Measurements from ENCODE around the gene MSLN. TPM values are rescaled to one million over a fixed set of nuclear protein-coding genes. Genes with fewer than 3 reads are reported as not detected.

MSLN gene
- total RNA-seq, 2 donors from 2014 or later: 0.74 to 7.3 TPM

DNA sequence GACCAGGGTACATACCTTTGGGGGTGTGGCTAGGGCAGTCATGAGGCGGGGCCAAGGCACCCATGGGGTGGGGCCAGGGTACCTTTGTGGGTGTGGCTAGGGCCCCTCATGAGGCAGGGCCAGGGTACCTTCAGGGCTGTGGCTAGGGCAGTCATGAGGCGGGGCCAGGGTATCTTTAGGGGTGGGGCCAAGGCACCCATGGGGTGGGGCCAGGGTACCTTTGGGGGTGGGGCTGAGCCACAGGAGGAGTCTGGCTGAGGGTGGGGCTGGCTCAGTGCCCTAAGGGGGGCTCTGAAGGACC lies 36.5 kb downstream of the MSLN start:
- intact Hi-C loops (cut with DNase I): no loop called here
- no peak overlapping the region for H3K27ac ChIP-seq

DNA sequence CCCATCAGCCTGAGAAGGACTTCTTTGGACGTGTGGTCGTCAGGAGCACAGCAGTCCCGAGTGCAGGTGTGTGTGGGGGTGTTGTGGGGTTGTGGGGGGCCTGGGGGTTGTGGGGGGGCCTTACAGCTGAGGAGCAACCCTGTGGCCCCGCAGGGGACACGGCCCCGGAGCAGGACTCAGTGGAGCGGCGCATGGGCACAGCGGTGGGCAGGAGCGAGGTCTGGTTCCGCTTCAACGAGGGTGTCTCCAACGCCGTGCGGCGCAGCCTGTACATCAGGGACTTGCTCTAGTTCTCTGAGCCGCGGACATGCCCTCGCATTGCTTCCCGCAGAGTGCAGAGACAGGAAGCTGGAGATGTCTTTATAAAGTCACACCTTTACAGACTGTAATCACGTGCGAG lies 37.2 kb downstream of the MSLN start:
- Histone ChIP-seq H3K4me3 (no peak overlapping the region), H3K27me3 (replicated peaks; ENCODE audit: insufficient read depth) (peaks cover 19% of the 10 kb centered on the region), H3K4me1 (replicated peaks) (no peaks in the 10 kb centered on the region), H3K27ac (no peak overlapping the region), H3K9me3 (no peaks in the 10 kb centered on the region), H3K36me3 (no peaks in the 10 kb centered on the region)
- DNase-seq (ENCODE audit: low spot score): no peak
- intact Hi-C loops (cut with DNase I): no loop called here
- TF ChIP-seq, protein P1, sequence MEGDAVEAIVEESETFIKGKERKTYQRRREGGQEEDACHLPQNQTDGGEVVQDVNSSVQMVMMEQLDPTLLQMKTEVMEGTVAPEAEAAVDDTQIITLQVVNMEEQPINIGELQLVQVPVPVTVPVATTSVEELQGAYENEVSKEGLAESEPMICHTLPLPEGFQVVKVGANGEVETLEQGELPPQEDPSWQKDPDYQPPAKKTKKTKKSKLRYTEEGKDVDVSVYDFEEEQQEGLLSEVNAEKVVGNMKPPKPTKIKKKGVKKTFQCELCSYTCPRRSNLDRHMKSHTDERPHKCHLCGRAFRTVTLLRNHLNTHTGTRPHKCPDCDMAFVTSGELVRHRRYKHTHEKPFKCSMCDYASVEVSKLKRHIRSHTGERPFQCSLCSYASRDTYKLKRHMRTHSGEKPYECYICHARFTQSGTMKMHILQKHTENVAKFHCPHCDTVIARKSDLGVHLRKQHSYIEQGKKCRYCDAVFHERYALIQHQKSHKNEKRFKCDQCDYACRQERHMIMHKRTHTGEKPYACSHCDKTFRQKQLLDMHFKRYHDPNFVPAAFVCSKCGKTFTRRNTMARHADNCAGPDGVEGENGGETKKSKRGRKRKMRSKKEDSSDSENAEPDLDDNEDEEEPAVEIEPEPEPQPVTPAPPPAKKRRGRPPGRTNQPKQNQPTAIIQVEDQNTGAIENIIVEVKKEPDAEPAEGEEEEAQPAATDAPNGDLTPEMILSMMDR (IDR thresholded peaks at IDR 0.05): no peak
- TF ChIP-seq POLR2A (IDR thresholded peaks at IDR 0.05) (no peak), POLR2AphosphoS5 (IDR thresholded peaks at IDR 0.05) (no peak)
- 95% methylated on average over 14 of the region's 22 CpGs for WGBS

More for the DNA sequence above, 36.5 kb downstream of the MSLN start:
- 100% methylated on average over 2 of the region's 2 CpGs for WGBS
- Histone ChIP-seq H3K4me1 (replicated peaks) (no peaks in the 10 kb centered on the region), H3K36me3 (no peaks in the 10 kb centered on the region), H3K4me3 (no peak overlapping the region), H3K27me3 (replicated peaks; ENCODE audit: insufficient read depth) (peaks cover 19% of the 10 kb centered on the region), H3K9me3 (no peaks in the 10 kb centered on the region)
- no peak for DNase-seq (ENCODE audit: low spot score)
- TF ChIP-seq, protein P1 (IDR thresholded peaks at IDR 0.05): no peak
- TF ChIP-seq POLR2A (IDR thresholded peaks at IDR 0.05) (no peak), POLR2AphosphoS5 (IDR thresholded peaks at IDR 0.05) (no peak)

DNA sequence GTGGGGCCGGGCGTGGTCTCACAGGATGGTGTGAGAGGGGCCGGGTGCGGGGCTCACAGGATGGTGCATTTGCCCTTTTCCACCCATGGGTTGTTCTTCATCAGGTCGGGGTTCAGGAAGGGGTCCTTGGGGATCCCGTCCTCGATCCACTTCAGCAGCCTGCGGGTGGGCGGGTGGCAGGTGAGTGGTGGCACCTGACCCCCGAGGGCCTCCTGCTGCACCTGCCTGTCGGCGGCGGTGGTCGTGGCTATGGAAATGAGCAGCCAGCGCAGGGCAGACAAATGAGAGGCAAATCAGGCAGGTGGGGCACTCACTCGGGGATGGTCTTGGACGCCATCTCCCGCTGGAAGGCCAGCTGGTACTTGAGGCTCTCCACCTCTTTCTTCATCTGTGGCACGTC lies 38.1 kb downstream of the MSLN start:
- no peak for DNase-seq (ENCODE audit: low spot score)
- peaks cover 19% of the 10 kb centered on the region for H3K27me3 ChIP-seq (replicated peaks; ENCODE audit: insufficient read depth)
- no peaks in the 10 kb centered on the region for H3K4me1 ChIP-seq (replicated peaks)
- H3K27ac ChIP-seq: no peak overlapping the region
- intact Hi-C loops (cut with DNase I): no loop called here
- H3K36me3 ChIP-seq: no peaks in the 10 kb centered on the region
- WGBS: 87% methylated on average over 19 of the region's 19 CpGs
- H3K4me3 ChIP-seq: no peak overlapping the region
- TF ChIP-seq POLR2AphosphoS5 (IDR thresholded peaks at IDR 0.05) (no peak), POLR2A (IDR thresholded peaks at IDR 0.05) (no peak)
- TF ChIP-seq, protein P1 (IDR thresholded peaks at IDR 0.05): no peak
- H3K9me3 ChIP-seq: no peaks in the 10 kb centered on the region

DNA sequence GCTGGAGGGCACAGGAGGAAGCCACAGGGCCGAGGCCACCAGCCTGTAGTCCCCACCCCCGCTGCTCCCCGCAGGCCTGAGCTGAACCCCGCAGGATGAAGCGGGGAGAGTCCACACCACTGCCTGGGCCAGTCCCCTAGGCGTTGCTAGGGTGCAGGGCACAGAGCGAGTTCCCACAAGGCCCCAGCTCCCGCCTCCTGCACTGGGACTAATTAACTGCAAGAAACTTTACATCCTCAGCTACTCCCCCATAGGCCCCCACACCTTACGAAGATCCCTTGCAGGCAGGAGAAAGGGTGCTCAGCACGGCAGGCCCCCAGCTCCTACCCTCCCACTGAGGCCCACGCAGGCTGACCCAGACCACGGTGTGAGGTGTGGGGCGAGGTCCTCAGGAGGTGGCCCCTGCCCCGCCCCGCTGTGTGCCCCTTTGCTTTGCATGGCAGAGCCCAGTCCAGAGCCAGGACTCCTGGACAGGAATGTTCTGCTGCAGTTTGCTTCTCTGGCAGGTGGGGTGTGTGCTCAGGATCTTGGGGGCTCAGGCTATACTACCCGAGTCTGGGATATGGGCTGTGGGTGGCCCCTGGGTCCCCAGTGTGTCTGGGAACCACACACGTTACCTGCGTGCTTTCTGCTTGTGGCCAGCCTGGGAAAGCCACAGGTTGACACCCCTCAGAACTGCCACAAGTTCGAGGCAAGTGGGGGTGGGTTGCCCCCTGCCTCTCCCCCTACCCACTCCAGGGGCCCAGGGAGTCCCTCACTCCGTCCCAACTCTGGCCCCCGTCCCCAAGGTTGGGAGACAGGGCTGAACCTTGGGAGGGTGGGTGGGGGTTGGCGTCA lies 38.8 kb downstream of the MSLN start:
- 52% methylated on average over 20 of the region's 22 CpGs for WGBS
- peaks cover 19% of the 10 kb centered on the region for H3K27me3 ChIP-seq (replicated peaks; ENCODE audit: insufficient read depth)

More for the DNA sequence above, 38.8 kb downstream of the MSLN start:
- intact Hi-C loops (cut with DNase I): no loop called here
- no peak overlapping the region for H3K27ac ChIP-seq
- no peaks in the 10 kb centered on the region for H3K4me1 ChIP-seq (replicated peaks)
- no peak overlapping the region for H3K4me3 ChIP-seq
- no peaks in the 10 kb centered on the region for H3K36me3 ChIP-seq
- DNase-seq (ENCODE audit: low spot score): no peak
- TF ChIP-seq, protein P1 (IDR thresholded peaks at IDR 0.05): no peak
- TF ChIP-seq POLR2A (IDR thresholded peaks at IDR 0.05): no peak
- TF ChIP-seq POLR2AphosphoS5 (IDR thresholded peaks at IDR 0.05): no peak
- no peaks in the 10 kb centered on the region for H3K9me3 ChIP-seq
